HG02852 (cell line): ENCODE measurements around the gene VTA1.
"Not testable (repeated sequence)": the region's sequence is repeated elsewhere in the genome, so short reads cannot be mapped to it uniquely, and the experiment has no call there.

Experiments
- ATAC-seq: cut with Tn5 transposase; IDR thresholded peaks from one replicate; pipeline ENCODE4 v1.9.1; 2021; ENCODE audit warnings: mild to moderate bottlenecking, moderate library complexity; ENCODE audit not compliant: unreplicated experiment

VTA1 gene

DNA sequence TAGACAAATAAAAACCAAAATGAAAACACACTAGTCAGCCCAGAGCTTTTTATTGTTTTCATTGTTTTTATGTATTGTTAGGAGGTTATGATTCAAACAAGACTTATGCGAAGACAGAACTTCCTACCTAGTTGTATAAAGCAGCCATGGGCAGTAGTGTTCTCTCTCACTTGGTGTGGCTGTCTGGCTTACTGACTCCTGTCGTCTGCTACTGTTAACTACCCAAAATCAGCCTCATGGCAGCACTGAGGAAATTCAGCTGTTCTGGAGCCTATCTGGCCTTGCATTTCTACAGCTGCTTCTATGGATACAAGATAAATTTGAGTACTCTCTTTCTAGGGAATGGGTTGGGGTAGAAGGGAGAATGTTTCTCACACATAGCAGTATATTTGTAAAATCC is 20.4 kb downstream of the VTA1 start:
- ATAC-seq, result no peak

DNA sequence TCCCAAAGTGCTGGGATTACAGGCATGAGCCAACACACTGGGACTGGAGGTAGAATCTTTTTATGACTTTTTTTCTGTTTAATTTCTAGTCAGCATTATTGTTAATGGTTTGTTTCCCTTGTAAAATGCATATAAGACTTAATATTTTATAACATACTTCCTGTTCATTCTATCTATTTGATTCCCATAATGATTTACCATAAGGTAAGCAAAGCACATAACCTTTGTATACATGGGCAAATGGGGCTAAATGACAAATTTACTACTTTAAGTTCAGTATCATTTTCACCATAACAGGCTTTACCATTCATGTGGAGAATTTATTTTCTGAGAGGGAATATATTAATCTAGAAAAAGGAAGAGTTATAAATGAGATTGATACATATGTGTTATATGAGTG is 24.3 kb downstream of the VTA1 start:
- ATAC-seq, result no peak

DNA sequence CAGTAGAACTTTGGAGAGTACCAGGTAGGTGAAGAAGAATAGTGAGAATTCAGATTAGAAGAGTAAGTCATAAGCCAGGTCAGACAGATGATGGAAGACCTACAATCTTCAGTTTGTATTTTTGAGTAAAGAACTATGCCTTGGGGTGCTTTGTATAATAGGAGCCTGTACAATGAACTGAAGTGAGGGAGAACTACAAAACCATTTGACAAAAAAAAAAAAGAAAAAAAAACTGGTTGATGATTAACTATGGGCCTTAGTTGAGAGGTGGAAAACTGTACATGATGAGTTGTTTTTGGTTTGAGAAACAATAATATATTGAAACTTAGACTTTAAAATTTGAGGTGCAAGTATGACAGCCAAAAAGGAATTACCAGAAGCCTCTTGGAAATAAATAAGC is 25.7 kb downstream of the VTA1 start:
- ATAC-seq, result no peak

DNA sequence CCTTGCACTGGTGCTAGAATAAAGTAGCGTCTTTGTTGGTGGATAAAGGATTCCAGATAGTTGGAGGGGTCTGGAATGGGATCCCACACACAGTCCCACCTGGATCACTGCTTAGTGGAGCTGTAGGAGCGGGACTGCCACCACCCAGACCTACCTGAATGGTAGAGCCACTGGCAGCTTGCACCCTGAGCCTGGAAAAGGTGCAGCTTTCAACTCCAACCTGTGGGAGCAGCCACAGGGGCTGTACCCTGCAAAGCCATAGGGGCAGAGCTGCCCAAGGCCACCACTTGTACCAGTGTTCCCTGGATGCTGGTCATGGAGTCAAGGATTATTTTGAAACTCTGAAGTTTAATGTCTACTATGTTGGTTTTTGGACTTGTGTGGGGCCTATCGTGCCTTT is 26.9 kb downstream of the VTA1 start:
- no peak for ATAC-seq

DNA sequence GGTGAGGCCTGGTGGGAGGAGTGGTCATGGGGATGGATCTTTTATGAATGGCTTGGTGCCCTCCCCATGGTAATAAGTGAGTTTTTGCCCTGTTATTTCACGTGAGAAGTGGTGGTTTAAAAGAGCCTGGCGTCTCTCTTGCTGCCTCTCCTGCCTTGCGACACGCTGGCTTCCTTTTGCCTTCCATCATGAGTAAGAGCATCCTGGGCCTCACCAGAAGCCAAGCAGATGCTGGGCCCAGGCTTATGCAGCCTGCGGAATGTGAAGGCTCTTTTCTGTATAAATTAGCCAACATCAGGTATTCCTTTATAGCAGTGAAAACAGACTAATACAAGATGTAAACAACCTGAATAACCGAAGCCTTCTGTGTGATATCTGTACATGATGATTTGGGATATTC is 27.6 kb downstream of the VTA1 start:
- ATAC-seq, result no peak

DNA sequence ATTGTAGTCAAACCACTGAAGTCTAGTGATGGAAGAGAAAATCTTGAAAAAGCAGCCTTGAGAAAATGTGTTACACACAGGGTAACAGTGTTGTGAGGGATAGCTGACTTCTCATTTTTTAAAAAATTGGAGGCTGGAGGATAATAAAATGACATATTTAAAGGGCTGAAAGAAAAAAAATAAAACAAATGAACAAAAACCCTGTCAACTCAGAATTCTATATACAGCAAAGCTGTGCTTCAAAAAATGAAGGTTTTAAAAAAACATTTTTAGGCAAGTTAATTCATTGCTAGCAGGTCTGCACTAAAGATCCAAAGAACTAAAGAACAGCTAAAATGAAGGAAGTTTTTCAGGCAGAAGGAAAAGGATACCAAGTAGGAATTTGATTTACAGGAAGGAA is 31.1 kb downstream of the VTA1 start:
- no peak for ATAC-seq

DNA sequence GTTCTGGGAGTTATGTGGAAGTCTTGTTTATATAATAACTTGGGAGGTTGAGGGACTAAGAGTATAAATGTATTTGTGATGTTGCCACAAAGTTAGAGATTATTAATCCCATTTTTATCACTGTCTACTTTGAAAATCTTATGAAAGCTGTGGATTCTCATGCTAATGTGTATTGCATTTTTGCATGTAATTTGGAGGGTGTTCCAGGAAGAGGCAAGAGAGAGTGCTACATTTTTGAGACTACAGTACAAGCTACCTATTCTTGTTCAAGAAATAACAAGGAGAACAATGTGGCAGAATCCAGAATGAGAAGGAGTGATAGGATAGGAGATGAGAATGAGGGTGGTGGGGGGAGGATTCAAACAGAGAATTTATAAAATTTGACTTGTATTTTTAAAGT is 34.9 kb downstream of the VTA1 start:
- no peak for ATAC-seq

DNA sequence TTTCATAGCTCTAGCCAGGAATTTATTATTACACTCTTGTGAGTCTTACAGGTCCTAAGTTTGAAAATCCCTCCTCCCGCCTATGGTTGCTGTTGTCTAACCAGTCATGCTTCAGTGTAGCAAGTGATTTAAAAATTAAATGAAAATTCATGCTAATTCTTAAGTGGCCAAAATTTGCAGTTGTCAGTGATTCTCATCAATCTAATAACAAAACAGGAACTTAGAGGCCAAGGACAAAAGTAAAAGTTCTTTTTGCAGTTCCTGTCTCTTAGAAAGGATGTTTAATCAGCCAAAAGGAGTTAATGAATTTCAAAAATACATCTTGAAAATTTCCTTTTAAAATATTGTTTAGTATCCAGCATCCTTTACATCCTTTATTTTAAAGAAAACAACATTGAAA is 36.3 kb downstream of the VTA1 start:
- ATAC-seq, result no peak

DNA sequence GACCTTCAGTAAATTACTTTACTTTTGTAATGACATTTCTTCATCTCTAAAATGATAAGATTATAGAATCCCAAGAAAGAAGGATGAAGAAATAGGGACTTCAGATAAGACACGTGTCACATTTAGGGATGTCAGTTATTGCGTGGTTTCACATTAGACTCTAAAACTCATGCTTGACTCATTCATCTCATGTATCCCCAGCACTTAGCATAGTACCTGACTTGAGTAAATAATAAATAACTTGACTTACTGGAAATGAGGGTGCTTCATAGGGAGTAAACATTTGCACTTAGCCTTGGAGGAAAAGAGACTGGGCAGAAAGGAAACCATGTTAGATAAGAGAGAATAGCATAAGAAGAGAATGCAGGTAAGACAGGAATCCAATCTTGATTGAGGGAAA is 37.2 kb downstream of the VTA1 start:
- no peak for ATAC-seq

DNA sequence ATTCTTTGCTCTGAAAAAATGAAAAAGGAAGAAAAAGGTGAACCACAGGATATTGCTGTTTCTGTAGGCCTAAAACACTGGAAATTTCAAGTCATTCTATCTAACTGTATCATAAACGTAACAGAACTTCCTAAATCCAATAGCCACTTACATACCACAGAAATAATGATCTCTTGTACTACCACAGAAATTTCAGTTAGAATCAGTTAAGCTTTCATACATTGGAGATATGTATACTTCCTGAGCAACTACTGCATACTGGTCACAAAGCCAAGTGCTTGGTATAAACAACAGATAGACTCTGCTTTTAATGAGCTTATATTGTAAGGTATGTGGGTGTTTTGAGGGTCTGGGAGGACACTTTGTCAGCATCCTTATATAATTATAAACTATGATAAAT is 38.6 kb downstream of the VTA1 start:
- no peak for ATAC-seq

DNA sequence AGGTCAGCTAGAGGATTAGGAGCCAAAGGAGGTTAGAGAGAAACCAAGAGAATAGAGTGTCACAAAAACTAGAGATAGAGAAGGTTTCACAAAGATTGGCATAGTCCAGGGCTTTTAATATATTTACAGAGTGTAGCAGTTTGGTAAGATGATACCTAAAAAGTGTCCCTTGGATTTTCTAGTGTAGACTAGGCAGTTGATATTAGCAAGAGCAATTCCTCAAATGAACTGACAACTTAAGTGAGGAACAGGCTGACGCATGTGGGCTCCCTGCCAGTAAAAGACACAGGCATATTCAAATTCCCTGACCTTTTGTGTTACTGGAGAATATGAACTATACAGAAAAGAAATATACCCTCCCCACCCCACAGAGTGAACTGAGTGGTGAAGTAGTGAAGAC is 40.1 kb downstream of the VTA1 start:
- ATAC-seq, result no peak

DNA sequence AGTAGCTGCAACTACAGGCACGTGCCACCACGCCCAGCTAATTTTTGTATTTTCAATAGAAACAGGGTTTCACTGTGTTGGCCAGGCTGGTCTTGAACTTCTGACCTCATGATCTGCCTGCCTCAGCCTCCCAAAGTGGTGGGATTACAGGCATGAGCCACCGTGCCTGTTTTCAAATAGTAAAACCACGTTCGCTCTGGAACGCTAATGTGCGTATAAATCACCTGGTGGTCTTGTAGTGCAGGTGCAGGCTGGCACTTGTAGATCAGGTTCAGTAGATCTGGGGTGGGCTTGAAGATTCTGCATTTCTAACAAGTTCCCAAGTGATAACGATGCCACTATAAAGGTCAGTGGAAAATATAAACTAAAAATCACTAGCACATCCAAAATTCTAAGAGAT is 41.3 kb downstream of the VTA1 start:
- not testable (repeated sequence) for ATAC-seq

DNA sequence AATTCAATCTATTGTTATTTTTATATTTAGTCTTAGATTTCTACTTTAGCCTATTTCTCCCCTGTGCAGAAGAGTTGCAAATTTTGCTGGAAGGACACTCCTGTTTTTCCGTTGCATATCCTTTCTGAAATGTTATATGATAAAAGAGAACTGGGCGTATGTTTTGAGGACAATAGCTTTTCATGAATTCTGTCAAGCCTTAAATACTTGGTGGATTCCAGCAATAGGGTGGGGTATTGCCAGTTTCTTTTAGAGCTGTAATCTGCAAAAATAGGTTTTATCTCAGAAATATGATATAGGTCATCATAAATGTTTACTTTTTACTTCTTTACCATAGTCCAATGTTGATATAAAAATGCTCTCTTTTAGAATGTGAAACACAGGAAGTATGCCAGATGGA is 42.0 kb downstream of the VTA1 start:
- no peak for ATAC-seq

DNA sequence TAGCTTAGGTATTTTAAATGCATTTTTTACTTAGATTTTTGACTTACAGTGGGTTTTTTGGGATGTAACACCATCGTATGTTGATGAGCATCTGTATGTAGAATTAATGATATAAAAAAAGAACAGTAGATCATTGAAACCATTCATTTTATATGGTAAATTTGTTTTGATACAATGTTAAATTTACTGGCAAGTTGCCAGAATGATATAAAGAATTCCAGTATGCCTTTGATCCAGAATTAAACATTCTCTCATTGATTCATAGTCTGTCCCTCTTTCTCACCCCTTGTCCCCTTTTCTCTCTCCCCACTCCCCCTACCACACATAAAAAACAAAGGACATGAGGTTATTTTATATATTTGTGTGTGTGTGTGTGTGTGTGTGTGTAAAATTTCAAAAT is 45.3 kb downstream of the VTA1 start:
- no peak for ATAC-seq

DNA sequence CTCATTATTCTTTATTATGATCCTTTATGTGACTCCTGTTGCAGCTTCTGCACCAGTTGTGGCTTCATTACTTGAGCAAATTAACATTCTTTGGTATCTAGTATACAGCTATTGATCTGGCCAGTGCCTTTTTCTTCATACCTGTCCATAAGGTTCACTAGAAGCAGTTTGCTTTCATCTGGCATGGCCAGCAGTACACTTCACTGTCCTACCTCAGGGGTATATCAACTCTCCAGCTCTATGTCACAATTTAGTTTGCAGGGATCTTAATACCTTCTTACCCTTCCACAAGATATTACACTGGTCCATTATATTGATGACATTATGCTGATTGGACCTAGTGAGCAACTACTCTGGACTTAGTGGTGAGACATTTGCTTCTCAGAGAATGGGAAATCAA is 46.6 kb downstream of the VTA1 start:
- ATAC-seq, result no peak

DNA sequence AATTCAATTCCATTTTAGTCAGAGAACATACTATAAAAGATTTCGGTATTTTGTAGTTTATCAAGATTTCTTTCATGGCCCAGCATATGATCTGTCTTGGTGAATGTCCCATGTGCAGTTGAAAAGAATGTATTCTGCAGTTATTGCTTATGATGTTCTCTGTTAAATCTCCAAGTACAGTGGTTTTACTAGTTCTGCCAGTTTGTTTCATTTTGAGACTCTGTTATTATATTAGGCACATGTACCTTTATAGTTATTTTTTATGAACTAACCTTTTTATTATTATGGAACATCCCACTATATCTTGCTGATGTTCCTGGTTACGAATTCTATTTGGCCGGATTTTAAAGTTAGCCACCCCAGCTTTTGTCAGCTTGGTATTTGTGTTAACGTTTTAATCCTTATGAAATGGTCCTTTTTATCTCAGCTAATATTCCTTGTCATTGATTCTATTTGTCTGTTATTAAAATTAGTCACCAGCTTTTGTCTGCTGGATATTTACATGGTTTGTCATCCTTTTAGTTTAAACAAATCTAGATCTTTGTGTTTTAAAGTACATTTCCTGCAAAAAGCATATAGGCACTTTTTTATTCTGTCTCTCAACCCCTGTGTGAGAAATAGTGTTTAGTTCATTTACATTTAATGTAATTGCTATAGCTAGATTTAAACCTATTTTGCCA is 48.9 kb downstream of the VTA1 start:
- ATAC-seq, result no peak

DNA sequence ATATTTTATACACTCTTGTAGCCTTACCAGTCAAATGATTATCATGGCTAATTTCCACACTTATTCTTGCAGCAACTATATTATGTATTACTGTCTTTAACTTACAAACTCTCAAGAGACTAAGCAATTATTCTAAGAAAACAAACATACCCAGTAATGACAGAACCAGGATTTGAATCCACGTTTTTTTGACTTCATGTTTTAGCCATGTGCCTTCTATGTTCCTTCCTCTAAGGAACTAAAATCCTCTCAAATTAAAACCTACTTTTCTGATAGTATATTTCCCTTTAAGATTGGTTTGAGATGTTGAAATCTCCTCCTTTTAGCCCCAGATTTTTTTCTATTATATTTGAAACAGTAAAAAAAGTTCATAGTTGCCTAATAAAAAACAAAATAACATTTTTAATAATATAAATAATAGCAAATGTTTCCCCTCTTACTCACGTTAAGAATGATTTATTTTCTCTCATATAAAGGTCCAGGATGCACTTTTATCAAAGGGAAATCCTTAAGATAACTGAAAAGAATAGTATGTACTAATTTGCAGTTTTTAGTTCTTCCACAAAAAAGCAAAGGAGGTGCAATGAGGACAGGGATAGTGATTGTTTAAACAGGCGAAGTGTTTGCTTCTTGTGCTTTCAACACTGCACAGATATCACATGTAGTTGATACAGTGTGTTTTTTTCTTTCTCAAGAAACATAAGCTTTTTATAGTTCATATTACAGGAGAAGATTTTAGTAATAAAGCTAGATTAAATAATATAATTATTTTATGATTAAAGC is 54.0 kb downstream of the VTA1 start:
- no peak for ATAC-seq

DNA sequence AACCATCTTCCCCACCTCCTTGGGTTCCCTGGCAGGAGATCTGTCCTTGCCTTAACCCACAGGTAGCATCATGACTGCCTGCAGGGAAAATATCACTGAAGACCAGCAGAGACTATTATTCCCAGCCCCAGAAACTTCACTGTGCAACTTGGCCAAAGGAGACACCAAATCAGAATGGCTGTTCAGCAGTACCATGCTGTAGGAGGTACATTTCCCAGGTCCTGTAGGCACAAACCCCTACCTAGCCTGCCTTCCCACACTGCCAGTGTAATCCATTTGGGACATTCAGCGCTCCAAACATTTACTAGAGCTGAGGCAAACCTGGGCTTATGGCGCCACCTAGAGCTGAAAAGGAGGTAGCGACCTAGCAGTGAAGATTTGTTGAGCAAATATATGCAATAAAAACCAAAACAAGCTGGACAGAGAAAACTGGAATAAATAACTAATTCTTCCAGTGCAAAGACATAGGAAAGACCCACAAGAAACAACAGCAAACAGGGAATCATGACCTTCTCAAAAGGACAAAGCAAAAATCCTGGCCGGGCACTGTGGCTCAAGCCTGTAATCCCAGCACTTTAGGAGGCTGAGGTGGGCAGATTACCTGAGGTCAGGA is 60.3 kb downstream of the VTA1 start:
- ATAC-seq, result peak; percentile 77

DNA sequence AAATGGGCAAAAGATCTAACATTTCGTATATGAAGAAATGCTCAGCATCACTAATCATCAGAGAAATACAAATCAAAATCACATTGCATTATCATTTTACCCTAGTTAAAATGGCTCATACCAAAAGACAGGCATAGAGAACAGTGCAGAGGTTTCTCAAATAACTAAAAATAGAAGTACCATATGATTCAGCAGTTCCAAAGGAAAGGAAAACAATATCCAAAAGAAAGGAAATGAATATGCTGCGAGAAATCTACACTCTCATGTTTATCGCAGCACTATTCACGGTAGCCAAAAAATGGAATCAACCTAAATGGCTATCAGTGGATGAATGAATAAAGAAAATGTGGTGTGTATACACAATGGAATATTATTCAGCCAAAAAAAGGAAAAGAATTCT is 63.5 kb downstream of the VTA1 start:
- no peak for ATAC-seq

DNA sequence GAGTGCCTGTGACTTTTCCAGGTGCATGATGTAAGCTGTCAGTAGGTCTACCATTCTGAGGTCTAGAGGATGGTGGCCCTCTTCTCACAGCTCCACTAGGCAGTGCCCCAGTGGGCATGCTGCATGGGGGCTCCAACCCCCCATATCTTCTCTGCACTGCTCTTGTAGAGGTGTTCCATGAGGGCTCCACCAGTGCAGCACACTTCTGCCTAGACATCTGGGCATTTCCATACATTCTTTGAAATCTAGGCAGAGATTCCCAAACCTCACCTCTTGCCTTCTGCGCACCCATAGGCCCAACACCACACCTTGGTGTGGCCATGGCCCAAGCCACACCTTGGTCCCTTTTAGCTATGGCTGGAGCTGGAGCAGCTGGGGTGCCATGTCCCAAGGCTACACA is 66.3 kb downstream of the VTA1 start:
- no peak for ATAC-seq

DNA sequence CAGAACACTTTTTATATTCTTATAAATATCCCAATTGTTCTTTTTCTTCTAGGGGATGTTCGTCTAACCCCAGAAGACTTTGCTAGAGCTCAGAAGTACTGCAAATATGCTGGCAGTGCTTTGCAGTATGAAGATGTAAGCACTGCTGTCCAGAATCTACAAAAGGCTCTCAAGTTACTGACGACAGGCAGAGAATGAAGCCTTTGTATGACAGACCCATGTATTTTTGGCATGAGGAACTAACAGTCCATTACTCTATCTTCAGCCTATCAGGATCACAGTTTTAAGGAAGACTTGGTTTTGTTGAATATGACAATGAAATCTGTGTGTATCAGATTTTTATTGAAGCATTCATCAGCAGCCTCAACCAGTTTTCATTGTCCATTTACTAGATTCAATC is 71.4 kb downstream of the VTA1 start:
- no peak for ATAC-seq

DNA sequence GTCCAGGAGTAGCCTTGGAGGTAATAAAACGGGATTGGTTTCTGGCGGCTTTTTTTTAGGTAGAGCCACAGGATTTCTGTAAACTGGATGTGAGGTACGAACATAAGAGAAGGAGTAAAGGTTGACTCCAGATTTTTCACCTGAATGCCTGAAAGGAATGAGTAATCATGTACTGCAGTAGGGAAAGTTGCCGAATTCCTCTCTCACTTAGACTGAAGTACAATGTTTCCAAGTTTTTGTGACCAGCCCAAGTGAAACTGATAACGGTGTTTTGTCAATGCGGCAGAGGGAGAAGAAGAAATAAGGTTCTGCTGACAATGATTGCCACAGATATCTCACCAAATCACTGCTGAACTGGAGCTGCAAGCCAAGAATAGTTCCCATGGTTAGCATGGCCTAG is 75.0 kb downstream of the VTA1 start:
- no peak for ATAC-seq
